Activated CD4-positive, alpha-beta T cell treated with anti-CD3 and anti-CD28 coated beads, Interleukin-2, amount 50 U/mL, for 16 hours (primary cell): Measurements from ENCODE around the gene KIZ.

Experiments
- DNase-seq: peaks from one replicate; pipeline ENCODE4 v3.0.0-alpha.2; 2020

KIZ gene

DNA sequence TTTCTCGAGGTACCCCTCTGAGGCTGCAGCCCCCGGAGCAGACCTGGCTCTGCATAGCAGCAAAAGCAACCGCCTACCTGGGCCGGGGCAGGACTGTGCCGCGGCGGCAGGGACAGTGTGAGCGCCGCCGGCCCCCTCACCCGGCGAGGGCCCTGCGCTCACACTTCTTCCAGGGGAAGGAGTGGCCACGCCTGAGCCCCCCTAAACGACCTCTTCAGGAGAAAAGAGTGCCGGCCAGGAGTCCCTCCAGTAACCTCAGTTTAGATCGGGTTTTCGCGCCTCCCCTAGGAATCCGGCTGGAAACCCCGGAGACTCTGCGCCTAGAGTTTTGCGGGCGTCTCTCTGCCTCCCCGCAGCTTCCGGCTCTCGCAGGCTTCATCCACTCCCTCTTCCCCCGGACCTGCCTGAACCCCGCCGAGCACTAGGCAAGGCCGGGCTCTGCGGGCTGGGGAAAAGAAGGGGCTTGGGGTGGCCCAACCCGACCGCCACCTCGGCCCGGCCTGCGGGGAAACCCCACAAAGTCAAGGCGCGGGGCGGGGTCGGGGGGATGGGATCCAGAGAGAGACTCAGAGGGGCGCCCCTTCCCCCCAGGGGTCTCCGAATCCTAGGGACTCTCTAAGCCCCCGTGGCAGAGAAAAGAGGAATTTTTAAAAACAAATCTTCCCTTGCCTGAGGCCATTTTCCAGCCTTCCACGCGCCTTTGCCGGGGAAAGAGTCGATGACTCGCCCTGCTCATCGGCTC is 20.3 kb upstream of the KIZ start:
- DNase-seq: no peak

DNA sequence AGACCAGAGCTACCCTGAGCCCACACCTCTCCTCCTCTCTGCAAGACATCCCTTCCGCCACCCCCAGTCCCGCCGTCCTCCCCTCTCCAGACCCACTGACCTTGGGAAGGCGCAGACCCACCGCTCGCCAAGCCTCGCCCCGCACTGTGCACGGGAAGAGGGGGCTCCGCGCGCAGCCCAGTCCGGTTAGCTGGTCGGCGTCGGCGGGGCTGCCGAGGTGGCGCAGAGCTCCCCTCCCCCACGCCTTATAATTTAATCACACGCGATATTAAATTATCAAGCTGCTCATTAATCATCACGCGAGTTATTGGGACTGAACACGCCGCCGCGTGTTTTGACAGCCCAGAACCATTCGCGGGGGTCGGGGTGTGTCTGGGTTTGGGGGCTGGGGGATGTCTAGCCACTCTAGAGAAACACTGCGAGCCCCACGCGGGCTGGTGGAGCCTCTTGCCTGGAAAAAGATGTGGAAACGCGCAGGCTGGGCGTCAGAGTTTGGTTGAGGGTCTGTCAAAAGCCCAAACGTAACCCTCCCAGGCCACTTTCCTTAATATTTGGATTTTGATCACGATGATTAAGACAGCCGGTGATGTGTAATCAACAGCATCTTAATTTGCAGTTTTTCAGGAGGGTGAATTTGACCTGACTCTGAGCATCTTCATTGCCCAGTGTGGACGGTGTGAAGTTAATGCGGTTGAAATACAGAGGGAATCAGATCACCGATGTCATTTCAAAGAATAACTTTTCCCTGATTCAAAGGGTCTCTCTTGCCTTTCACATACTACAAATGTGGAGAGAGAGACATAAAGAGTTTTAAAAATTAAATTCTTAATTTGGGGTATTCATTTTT is 19.5 kb upstream of the KIZ start, which contains the start of gene LINC00237:
LINC00237 (minus strand) TSS at position 188 of the 847 bp plus-strand sequence.
- no peak for DNase-seq

DNA sequence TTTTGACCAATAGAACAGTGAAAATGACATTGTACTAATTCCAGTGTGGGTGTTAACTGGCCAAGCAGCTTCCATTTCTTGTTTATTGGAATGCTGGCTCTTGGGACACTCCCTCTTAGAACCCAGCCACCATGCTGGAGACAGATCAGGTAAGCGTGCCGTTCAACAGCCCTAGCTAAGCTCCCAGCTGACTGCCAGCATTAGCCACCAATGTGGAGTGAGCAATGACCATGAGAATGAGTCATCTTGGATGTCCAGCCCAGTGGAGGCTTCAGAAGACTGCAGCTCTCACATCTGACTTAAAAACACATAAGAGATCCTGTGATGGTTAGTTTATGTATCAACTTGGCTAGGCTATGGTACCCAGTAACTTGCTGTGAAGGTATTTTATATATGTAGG is 16.7 kb upstream of the KIZ start:
- DNase-seq: no peak

- no peak for DNase-seq
These were observed 15.1 kb upstream of the KIZ start for GRCh38 chr20:21110811-21111210.

GRCh38 chr20:21111416-21111815 is 14.5 kb upstream of the KIZ start:
- no peak for DNase-seq

DNA sequence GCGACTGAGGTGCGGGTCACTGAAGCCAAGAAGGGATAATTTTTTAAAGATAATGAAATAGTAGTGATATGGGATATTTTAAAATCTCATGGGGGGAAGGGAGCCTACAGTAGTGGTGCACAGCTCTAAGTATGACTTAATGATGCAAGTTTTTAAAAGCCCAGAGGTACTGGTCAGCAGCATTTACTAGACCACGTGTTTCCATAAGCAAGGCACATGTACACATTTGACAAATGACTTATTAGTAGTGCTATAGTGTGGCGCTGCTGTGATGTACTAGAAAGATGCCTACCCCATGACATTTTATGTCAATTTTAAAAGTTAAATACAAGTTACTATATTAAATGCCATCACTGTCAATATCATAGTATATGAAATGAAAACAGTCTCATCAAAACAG is 12.2 kb upstream of the KIZ start:
- no peak for DNase-seq

DNA sequence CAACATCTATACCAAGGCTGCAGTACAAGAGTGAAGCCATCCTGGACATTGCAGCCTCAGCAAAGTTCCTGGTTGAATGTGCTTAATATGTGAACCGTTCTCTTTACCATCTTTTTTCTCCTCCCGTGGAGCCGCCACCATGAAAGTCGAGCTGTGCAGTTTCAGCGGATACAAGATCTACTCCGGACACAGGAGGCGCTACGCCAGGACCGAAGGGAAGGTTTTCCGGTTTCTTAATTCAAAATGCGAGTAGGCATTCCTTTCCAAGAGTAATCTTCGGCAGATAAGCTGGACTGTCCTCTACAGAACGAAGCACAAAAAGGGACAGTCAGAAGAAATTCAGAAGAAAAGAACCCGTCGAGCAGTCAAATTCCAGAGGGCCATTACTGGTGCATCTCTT is 11.3 kb upstream of the KIZ start:
- DNase-seq: no peak

- DNase-seq: no peak
These were observed 8.4 kb upstream of the KIZ start for GRCh38 chr20:21117521-21117920.

DNA sequence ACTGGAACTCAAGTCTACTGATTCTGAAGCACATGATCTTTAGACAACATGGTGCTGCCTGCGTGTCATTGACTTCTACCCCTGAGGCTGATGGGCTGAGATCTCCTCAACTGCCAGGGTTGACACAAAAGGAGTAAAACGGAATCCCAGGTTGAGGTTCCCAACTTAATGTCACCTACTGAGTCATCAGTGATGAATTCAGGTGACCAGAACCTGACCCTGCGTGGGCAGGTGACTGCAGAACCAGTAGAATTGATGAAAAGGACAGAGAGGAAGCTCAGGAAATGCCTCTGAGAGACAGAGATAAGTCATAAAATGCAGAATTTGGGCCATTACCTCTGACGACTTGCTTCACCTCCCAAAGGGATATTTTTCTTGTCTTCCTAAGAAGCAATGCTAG is 7.7 kb upstream of the KIZ start:
- DNase-seq: no peak

- no peak for DNase-seq
These were observed 7.1 kb upstream of the KIZ start for GRCh38 chr20:21118782-21119181.

- no peak for DNase-seq
These were observed 1.7 kb upstream of the KIZ start for GRCh38 chr20:21124190-21124589.

DNA sequence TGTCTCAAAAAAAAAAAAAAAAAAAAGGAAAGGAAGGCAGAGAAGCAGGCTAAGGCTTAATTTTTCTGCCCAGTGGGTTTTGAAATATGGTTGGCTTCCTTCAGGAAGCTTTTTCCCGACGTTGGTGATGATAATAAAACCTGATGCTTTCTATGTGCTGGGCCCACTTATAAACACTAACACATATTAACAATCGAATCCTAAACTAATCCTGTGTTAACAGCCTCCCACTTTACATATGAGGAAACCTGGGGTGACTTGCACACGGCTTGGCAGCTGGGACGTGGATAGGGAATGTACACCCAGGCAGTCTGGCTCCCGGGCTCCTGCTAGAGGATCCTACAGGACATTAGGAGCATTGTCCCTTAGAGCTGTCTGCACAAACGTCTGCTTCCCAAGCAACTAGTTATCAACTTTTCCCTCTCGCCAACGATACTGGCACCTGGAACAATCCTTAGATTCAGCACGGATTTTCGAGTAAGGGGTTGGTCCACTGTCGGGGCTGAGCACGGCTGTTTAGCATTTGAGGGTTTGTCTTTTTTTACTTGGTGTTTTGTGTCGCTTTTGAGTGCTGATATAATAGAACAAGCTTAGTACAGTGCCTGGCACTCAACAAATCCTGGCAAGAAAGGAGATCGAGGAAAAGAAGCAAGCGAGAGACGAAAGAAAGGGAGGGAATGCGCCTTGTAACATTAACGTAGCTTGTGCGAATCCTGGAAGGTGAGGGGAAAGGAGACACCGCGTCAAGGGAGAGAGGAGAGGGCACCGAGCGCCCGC is 622 bp upstream of the KIZ start:
- DNase-seq: no peak

- DNase-seq: no peak
These were observed 644 bp downstream of the KIZ start for GRCh38 chr20:21126581-21126870.

DNA sequence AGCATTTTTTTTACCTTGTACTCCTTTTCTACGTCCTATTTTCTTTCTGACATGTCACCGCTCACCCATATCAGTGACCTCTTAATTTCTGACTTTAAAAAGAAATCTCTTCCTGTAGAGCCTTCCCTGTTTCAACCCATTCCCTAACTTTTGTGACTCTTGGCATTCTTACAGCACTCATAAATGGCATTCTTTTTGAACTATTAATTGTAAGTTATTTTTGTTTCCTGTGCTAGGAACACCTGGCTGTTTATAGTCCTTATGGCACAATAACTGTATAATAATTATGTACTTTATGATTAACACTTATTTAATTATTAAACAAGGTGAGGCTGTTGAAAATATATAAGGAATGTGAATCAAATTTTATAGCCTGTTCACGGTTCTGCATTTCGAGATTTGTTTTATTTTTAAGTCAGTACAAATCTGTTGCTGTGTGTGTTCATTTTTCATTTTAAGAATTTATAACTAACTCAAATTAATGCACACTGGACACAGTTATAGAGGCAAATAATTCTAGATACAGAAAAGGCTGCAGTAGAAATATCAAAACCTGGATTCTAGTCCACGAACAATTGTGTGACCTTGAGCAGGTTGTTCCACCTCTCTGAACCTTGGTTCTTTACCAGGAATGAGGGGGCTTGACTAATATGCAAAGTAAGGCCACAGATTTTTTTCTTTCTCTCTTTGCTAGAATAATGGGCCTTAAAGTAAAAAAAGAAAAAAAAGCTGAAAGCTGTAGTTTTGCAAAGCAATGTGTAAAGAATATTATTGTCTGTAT is 1.5 kb downstream of the KIZ start:
- DNase-seq: no peak

- DNase-seq: no peak
These were observed 4.0 kb downstream of the KIZ start for GRCh38 chr20:21129861-21130260.

DNA sequence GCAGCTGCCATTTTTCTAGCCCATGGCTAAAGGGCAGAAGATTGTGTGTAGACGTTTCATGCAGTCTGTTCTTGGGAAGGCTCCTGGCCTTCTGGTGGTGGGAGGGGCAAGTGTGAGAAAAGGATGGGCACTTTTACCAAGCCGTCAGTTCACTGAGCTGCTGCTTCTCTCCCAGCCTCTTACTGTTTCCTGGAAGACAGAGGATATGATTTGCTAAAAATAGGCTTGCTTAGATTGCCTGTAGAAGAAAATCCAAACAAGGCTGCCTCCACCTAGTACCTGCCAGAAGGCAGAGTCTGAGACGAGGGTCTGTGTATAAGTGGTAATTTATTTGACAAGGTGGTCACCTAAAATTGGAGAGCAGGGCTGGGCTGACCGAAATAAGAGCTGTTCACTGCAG is 7.5 kb downstream of the KIZ start:
- no peak for DNase-seq

- DNase-seq: no peak
These were observed 8.2 kb downstream of the KIZ start for GRCh38 chr20:21133917-21134622.

GRCh38 chr20:21134883-21135493 is 9.1 kb downstream of the KIZ start:
- DNase-seq: no peak

GRCh38 chr20:21136015-21136732 is 10.3 kb downstream of the KIZ start:
- no peak for DNase-seq

- DNase-seq: no peak
These were observed 11.2 kb downstream of the KIZ start for GRCh38 chr20:21137078-21137477.
